GM06990 (cell line): ENCODE measurements around the gene FAM117B.

Experiments
- DNase-seq: peaks from one replicate; pipeline ENCODE4 v3.0.0-alpha.2; 2011; ENCODE audit not compliant: insufficient read length; ENCODE audit errors: extremely low read depth
- H3K27me3 ChIP-seq: replicated peaks from 2 replicates; pipeline ENCODE4 v1.6.0; 2011; ENCODE audit warnings: low read length; ENCODE audit not compliant: control insufficient read depth, insufficient read depth
- H3K36me3 ChIP-seq: 2 replicates; pipeline ENCODE4 v1.5.1; 2011; ENCODE audit warnings: low read length; ENCODE audit not compliant: control insufficient read depth, insufficient read depth
- H3K4me3 ChIP-seq: replicated peaks from 2 replicates; pipeline ENCODE4 v1.5.1; 2011; ENCODE audit warnings: low read depth, mild to moderate bottlenecking, control low read depth, low read length
- CTCF ChIP-seq: IDR thresholded peaks from 2 replicates; pipeline ENCODE4 v1.5.1; 2011; ENCODE audit warnings: low read length, control low read depth, mild to moderate bottlenecking, inconsistent platforms; ENCODE audit not compliant: insufficient read depth, poor library complexity, severe bottlenecking

Gene FAM117B

GRCh38 chr2:202634556-202635427, at the start of gene FAM117B:
FAM117B (plus strand) TSS chr2:202634969; CDS start chr2:202635188, 219 bp downstream.
- no peak for TF ChIP-seq CTCF
- Histone ChIP-seq H3K36me3 (no peaks in the 10 kb centered on the region), H3K4me3 (peak within 1 kb of the TSS; percentile 94), H3K27me3 (no peaks in the 10 kb centered on the region)
- DNase-seq = peak; percentile 96

- H3K4me3 ChIP-seq = no peak overlapping the region
- TF ChIP-seq CTCF = peak; percentile 88
- H3K27me3 ChIP-seq = no peaks in the 10 kb centered on the region
- no peaks in the 10 kb centered on the region for H3K36me3 ChIP-seq
- no peak for DNase-seq
These were observed 45.9 kb upstream of the FAM117B start for GRCh38 chr2:202588647-202589581.

- no peak for TF ChIP-seq CTCF
- Histone ChIP-seq H3K4me3 (no peak overlapping the region), H3K36me3 (no peaks in the 10 kb centered on the region), H3K27me3 (no peaks in the 10 kb centered on the region)
- DNase-seq = no peak
These were observed 45.2 kb upstream of the FAM117B start for GRCh38 chr2:202589582-202589949.

GRCh38 chr2:202592566-202592965, 42.2 kb upstream of the FAM117B start:
- DNase-seq = no peak

GRCh38 chr2:202599105-202599504, 35.7 kb upstream of the FAM117B start:
- H3K27me3 ChIP-seq = no peaks in the 10 kb centered on the region
- TF ChIP-seq CTCF = no peak
- DNase-seq = no peak
- no peaks in the 10 kb centered on the region for H3K36me3 ChIP-seq
- no peak overlapping the region for H3K4me3 ChIP-seq

More at GRCh38 chr2:202592566-202592965, 42.2 kb upstream of the FAM117B start:
- Histone ChIP-seq H3K27me3 (no peaks in the 10 kb centered on the region), H3K36me3 (no peaks in the 10 kb centered on the region), H3K4me3 (no peak overlapping the region)
- no peak for TF ChIP-seq CTCF
